IPS DF 4.7 (cell line): Measurements from ENCODE around the gene ETS2.

Experiments
- DNase-seq: peaks from one replicate; pipeline ENCODE4 v3.0.0-alpha.2; 2013; ENCODE audit warnings: low spot score; ENCODE audit errors: extremely low read depth

ETS2 gene

DNA sequence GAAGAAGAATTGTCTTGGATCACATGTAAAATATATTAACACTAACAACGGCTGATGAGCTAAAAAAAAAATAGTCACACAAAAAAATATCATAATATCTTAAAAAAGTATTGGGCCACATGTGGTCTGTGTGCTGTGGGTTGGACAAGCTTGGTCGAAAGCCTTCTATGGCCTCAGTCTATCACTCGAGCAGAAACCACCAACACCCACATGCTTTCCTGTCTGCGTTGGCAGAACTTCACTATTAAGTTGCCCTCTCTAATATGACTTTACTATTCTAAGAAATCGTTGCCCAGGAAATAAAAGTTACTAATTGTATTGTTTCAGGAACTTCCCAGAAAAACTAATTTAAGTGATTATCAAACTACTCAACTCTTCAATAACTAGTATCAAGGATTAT is 28.2 kb upstream of the ETS2 start:
- DNase-seq = no peak

DNA sequence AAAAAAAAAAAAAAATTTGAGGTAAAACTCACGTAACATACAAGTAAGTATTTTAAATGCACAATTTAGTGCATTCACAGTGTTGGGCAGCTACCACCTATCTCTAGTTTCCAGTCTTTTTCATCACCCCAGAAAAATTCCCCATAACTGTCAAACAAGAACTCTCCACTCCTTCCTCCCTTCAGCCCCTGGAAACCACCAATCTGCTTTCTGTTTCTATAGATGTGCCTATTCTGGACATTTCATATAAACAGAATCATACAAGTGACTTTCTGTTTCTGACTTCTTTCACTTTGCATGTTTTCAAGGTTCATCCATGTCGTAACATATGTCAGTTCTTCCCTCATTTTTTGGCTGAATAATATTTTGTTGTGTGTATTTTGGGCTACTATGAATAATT is 24.9 kb upstream of the ETS2 start:
- DNase-seq = no peak

DNA sequence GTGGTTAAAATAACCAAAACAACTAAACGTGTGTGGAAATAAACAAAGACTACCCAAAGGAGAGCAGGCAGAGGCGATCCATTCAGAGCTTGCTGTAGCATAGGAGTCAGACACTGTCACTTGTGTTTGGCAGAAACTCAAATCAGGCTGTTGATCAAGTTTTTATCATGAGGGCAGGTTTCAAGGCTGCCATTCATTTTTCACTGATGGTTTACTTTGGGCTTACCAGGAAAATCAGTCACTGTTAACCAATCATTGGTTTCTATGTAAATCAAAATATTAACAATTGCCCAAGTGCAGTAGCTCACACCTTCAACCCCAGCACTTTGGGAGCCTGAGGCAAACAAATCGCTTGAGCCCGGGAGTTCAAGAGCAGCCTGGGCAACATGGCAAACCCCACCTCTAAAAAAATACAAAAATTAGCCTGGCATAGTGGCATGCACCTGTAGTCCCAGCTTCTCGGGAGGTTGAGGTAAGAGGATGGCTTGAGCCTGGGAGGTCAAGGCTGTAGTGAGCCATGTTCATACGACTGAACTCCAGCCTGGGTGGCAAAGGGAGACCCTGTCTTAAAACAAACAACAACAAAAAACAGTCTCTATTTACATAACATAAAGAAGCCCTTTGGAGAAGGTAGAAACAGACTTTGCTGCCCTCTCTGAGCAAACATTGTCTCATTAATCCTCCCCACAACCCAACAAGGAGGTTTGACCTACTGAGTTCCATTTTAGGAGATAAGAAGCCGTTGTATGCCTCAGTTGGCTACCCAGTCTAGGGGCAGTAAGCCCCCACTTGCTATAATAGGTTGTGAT is 21.1 kb upstream of the ETS2 start:
- DNase-seq = no peak

DNA sequence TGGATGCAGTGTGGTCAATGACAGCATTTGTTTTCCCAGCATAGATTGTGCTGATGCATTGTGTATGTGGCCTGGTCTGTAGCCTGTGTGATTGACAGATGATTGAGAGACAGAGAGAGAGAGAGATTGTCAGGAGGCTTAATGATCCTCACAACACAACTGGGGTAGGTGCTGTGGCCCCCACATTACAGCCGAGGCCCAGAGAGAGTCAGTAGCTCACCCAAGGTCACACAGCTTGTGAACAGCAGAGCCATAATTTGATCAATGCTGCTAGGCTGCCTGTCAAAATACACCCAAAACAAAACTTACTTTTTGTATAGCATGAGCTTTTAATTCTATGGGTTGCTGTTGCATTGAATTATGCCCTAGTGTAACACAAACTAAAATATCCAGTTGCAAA is 20.2 kb upstream of the ETS2 start:
- no peak for DNase-seq

DNA sequence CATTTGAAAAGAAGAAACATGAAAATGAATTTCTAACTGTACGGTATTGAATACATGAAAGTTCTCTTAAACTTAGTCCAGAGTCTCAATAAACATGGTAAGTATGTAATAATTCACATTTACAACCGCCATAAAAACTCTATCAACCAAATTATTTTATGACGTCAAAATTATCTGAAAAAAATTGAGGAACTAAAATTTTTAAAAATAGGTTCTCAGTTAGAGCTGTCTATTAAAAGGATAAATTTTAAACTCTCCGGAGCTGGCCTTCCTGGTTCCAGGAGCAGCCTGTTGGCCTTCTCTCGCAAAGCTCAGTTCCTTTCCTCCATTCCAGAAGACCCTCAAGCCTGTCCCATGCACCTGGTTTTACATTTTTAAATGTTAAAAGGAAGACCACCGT is 18.7 kb upstream of the ETS2 start:
- no peak for DNase-seq

DNA sequence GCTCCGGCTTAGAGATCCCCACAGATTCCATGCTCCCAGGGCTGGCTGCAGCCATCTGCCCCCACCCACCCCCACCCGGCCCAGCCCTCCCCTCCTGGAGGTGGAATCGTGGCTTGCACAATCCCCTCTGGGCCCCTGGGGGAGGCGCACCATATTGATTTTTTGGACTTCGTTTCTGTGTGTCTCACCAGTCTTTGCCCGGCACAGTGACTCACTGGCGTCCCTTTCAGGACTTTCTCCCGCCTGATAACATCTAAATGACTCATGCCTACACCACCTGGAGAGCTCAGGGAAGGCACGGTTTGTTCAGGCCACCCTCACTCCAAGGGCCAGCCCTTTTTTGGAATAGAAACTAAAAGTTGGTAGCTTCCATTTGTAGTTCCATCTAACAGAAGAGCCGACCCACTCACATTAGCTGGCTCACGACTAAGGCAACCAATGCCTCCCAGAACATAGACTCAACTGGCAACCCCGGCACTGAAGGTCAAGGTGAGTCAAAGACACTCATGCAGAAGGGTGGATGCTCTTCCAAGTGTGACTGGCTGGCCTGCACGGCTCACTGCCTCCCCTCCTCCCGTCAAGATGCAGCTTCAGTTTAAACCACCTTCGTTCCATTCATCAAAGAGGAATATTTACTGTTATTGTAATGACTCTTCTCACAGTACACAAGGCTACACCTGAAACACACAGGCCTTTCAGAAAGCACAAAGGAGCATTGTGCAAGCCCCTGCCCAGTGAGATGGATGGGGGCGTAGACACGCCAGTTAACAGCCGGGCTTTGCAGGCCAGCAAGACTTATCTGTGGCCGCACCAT is 18.1 kb upstream of the ETS2 start:
- DNase-seq = no peak

DNA sequence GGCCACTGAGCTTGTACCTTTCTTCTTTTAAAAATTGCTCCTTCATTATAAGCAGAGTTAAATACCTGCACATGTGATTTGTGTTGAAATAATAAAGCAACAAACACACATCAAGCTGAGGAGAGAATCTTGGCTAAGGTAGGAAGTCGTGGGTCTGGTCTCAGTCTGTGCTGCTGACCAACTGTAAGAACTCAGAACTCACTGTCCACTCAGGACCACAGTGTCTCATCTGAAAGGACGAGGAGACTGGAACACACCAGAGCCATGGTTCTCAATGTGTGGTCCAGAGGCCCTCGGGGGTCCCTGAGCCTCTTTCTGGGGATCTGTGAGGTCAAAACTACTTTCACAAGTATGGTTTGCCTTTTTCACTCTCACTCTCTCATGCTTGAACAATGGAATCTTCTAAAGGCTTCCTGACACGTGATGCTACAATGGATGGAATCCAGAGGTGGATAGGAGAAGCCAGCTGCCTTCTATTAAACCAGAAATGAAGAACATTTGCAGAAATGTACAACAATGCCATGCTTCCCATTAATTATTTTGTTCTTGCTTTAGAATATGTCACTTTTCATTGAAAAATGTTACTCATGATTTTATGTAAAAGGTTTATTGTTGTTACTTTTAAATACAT is 17.3 kb upstream of the ETS2 start:
- no peak for DNase-seq

DNA sequence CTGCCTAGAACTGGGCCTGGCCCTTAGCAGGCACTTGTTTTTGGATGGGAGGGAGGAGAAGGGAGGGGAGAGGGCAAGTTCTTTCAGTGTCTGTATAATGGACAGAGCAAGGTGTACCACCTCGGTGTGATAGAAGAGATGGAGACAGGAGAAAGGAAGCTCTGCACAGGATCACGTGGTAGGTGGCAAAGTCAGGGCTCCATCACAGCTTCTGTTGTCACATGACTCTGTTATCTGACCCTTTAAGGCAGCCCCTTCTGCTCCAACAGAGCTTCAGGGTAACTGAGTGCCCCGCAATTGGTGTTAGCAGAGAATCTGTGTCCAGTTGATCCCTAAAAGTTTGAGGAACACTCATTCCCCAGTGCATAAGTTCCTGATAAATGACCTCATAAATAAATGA is 16.5 kb upstream of the ETS2 start:
- no peak for DNase-seq

DNA sequence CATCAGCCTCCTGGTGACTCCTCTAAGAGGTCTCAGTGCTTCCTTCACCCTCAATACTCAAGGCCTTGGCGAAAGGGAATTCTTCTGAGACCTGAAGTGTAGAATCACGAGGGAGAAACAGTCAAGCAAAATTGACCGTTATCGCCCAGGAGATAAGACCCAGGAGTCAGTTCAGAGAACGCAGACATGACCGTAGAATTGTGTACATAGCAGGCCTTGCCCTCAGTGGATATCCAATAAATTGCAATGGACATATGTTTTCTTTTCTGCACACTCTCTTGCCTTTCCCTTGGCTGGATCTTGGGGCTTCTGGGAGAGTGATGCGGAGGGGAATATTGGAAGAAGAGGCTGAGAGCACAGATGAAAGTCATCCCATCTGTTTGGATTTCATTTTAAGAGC is 15.7 kb upstream of the ETS2 start:
- DNase-seq = no peak

DNA sequence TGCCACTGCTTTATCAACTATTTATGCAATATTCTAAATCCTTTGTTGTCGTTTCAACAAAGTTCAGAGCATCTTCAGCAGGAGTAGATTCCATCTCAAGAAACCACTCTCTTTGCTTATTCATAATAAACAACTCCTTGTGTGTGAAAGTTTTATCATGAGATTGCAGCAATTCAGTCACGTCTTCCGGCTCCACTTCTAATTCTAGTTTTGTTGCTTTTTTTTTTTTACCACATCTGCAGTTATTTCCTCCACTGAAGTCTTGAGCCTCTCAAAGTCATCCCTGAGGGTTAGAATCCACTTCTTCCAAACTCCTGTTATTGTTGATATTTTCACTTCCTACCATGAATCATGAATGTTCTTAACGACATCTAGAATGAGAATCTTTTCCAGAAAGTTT is 14.8 kb upstream of the ETS2 start:
- no peak for DNase-seq

DNA sequence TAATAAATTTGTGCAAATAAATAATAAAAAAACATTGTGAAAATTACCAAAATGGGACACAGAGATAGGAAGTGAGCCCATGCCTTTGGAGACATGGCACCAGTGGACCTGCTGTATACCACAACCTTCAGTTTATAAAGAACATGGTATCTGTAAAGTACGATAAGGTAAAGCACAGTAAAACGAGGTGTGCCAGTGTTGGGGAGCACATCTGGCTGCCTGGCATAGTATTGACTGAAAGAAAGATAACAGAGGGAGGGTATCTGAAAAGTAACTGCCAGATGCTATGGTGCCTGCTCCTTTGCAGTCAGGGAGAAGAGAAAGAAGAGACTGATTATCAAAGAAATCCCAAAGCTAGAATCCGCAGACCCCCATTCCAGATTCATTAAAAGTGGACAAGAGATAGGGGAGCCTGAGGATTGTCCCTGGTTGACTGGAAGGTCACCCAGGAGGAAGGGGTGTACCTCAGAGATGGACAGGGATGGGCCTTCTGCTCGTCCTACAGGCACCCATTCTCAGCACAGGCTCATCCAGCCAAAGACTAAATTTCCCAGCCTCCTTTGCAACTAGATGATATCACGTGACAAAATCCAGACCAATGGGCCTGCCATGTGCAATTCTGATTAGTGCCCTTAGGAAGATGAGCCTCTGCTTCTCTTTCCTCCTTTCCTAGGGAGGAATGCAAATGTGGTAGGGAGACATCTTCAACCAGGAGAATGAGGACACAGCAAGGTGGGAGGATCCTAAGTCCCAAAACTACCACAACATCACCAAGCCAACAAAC is 12.9 kb upstream of the ETS2 start:
- DNase-seq = no peak

DNA sequence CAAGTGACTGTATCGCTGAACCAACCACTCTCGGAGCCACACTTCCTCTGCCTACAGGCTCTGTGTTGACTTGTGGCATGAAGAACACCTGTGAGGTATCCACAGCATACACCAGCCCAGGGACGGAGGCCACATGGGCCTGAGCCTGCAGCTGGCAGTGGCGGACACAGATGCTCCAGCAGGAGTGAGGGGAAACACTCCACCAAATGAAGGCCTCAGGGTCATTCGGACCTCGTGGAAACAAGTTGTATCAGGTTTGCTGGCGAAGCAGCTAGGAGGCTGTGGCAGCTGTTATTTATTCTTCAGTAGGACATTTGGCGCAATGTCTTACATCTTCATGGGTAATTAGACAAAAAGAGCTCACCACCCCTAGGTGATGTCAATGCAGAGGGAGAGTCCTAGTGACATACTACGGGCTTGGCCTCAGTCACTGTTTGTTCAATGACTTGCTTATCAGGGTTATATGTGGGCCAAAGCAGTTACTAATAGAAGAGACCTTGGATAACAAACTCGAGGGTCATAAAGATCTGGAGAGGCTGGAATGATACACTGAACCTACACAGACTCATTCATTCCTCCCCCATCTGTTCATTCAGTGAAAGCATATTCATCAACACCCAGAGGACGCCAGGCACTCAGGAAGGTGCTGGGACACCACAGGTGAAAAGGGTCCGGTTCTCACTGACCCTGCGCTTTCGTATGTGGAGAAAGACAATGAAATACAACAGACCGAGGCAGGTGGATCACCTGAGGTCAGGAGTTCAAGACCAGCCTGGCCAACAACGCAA is 11.6 kb upstream of the ETS2 start:
- DNase-seq = no peak

DNA sequence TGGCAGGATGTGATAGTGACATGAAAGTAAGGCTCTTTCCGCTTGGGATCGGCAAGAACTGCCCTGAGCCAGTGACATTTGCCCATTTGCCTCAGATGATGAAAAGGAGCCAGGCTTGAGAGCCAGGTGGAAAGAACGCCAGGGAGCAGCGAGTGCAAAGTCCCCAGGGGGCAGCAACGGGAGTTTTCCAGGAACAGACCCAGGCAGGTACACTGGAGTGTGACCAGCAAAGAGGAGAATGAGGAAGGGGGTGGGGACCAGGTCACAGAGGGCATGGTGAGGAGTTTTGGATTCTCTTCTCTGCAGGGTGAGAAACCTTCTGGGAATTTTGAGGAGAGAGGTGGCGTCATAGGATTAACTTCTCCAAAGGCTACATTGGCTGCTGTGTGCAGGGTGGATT is 10.8 kb upstream of the ETS2 start:
- DNase-seq = no peak

DNA sequence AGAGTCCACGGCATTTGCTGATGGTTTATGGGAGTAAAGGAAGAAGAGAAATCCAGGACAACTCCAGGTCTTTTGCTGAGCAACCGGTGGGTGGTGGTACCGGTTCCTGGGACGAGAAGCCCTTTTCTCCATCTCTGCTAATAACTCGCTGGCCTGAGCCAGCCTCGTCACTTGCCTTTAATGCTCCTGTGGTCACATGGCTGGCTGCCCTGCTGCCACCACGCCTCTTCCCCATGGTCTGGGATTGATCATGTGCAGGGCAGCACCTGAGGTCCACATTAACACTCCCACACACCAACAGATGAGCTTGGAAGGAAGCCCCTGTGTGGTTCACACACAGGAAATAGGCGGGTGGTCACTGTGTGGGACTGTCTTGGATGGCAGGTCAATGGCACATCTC is 10.3 kb upstream of the ETS2 start:
- no peak for DNase-seq

DNA sequence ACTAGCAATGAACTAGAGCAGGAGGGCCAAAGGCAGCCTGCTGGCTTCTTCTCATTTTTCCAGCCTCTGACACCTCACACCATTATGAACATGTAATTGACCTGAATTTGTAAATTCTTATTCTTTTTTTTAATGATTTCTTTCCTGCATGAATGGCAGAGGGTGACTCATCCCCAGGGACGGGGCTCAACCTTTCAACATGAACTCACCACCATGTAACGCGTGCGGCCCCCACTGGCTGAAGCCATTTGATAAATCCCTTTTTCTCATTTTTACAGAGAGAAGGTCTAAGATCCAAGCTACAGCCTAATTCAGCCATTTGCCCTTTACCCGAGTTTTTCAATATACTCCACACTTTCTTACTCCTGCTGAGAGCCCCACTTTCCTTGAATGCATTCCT is 9.3 kb upstream of the ETS2 start:
- DNase-seq = no peak

DNA sequence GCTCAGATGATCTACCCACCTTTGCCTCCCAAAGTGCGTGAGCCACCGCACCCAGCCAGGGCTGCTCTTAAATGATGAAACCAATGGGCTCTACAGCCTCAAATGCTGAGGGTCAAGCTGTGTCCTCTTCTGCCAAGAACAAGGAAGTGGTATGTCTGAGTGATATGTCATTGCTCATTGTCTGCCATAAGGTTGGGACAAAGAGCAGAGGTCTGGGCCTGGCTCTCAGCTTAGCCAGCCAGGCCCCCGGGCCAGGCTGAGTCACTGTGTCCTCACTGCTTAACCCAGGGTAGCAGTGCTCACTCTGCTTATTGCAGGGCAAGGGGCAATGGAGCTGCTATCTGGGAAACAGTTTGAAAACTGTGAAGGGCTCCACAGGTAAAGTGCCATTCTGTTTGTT is 8.3 kb upstream of the ETS2 start:
- no peak for DNase-seq

DNA sequence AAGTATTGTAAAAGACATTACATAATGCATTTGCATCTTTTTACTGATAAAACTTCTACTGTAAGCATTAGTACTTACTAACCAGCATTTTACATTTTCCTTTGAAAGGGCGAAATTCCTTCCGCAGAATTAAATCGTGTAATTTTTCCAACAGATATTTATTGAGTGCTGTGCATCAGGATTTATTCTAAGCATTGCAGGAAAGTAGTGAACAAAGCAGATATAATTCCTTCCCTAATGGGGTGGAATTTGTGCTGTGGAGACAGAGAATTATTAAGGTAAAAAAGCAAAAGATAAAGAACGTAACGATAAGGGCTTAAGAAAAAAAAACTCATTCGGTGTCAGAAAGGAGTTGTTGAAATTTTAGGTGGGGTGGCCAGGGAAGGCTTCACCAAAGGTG is 7.6 kb upstream of the ETS2 start:
- DNase-seq = no peak

DNA sequence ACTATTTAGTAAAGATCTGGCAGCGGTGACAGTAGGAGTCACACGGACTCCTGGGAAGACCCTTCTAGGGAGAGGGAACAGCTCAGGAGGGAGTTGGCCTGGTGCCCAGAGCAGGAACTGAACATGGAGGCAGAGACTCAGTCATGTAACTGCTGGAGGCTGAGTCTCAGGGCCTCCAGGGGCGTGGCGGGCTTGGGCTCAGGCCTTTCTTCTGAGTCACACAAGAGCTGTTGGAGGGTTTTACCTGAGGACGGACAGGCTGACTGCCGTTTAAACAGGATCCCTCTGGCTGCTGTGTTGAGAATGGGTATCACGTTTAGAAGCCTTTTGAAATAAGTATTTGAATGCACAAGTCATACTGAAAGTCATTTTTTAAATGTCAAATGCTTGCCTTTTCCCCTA is 7.2 kb upstream of the ETS2 start:
- DNase-seq = no peak

DNA sequence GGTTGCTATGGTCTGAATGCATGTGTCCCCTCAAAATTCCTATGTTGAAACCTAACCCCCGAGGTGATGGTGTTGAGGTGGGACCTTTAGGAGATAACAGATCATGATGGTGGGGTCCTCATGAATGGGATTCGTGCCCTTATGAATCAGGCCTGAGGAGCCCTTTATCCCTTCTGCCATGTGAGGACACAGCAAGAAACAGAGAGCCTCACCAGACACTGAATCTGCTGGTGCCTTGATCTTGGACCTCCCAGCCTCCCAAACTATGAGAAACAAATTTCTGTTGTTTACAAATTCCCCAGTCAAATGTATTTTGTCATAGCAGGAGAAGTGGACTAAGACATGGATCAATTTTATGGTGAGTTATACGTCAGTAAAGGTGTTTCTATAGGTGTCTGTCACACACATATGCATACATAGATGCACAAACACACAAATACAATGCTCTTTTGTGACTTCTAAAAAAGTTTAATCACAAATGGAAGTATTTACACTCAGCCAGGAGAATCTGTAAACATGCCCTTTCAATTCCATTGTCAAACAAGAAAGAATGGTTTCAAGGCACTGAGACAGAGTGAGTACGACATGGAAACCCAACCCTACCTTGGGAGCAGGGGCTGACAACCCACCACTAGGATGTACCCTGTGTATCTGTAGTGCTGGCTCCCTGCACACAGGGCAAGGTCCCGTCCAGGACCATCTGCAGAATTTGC is 5.5 kb upstream of the ETS2 start:
- DNase-seq = no peak
